ENCODE data around the gene MAP3K10. TPM values are rescaled to one million over a fixed set of nuclear protein-coding genes. Genes with fewer than 3 reads are reported as not detected.
"Not testable (repeated sequence)": the region's sequence is repeated elsewhere in the genome, so short reads cannot be mapped to it uniquely, and the experiment has no call there.

Gene MAP3K10
- total RNA-seq, 1 donor: 6.3 TPM

- Histone ChIP-seq H3K27me3 (ENCODE audit: insufficient read depth, low read length) (no peaks in the 10 kb centered on the region), H3K4me3 (ENCODE audit: low read length) (no peak overlapping the region), H3K9me3 (ENCODE audit: low read depth, low read length) (no peaks in the 10 kb centered on the region), H3K4me1 (ENCODE audit: insufficient read depth, low read length) (peaks cover 22% of the 10 kb centered on the region)
Measured at GRCh38 chr19:40163541-40164129, 27.6 kb upstream of the MAP3K10 start.

- Histone ChIP-seq H3K4me3 (ENCODE audit: low read length) (no peak overlapping the region), H3K4me1 (ENCODE audit: insufficient read depth, low read length) (peaks cover 22% of the 10 kb centered on the region), H3K9me3 (ENCODE audit: low read depth, low read length) (no peaks in the 10 kb centered on the region), H3K27me3 (ENCODE audit: insufficient read depth, low read length) (no peaks in the 10 kb centered on the region)
Measured at GRCh38 chr19:40165362-40165937, 25.8 kb upstream of the MAP3K10 start.

- not testable (repeated sequence) for H3K4me1 ChIP-seq (ENCODE audit: insufficient read depth, low read length); H3K4me3 ChIP-seq (ENCODE audit: low read length); H3K27me3 ChIP-seq (ENCODE audit: insufficient read depth, low read length); H3K9me3 ChIP-seq (ENCODE audit: low read depth, low read length)
Measured at GRCh38 chr19:40169482-40170302, 21.5 kb upstream of the MAP3K10 start.

GRCh38 chr19:40170303-40170989 is 20.8 kb upstream of the MAP3K10 start:
- H3K27me3 ChIP-seq (ENCODE audit: insufficient read depth, low read length); H3K4me3 ChIP-seq (ENCODE audit: low read length); H3K4me1 ChIP-seq (ENCODE audit: insufficient read depth, low read length); H3K9me3 ChIP-seq (ENCODE audit: low read depth, low read length): not testable (repeated sequence)

GRCh38 chr19:40171293-40171692 is 19.9 kb upstream of the MAP3K10 start:
- H3K4me3 ChIP-seq (ENCODE audit: low read length); H3K4me1 ChIP-seq (ENCODE audit: insufficient read depth, low read length): not testable (repeated sequence)

GRCh38 chr19:40174092-40174491 is 17.1 kb upstream of the MAP3K10 start:
- H3K4me3 ChIP-seq (ENCODE audit: low read length): no peak overlapping the region
- no peaks in the 10 kb centered on the region for H3K9me3 ChIP-seq (ENCODE audit: low read depth, low read length)
- no peaks in the 10 kb centered on the region for H3K27me3 ChIP-seq (ENCODE audit: insufficient read depth, low read length)
- no peaks in the 10 kb centered on the region for H3K4me1 ChIP-seq (ENCODE audit: insufficient read depth, low read length)

More at GRCh38 chr19:40171293-40171692, 19.9 kb upstream of the MAP3K10 start:
- H3K27me3 ChIP-seq (ENCODE audit: insufficient read depth, low read length); H3K9me3 ChIP-seq (ENCODE audit: low read depth, low read length): not testable (repeated sequence)

GRCh38 chr19:40175820-40176219 is 15.4 kb upstream of the MAP3K10 start:
- Histone ChIP-seq H3K9me3 (ENCODE audit: low read depth, low read length) (no peaks in the 10 kb centered on the region), H3K4me1 (ENCODE audit: insufficient read depth, low read length) (no peaks in the 10 kb centered on the region), H3K27me3 (ENCODE audit: insufficient read depth, low read length) (no peaks in the 10 kb centered on the region), H3K4me3 (ENCODE audit: low read length) (no peak overlapping the region)

- Histone ChIP-seq H3K4me3 (ENCODE audit: low read length) (no peak overlapping the region), H3K27me3 (ENCODE audit: insufficient read depth, low read length) (no peaks in the 10 kb centered on the region), H3K4me1 (ENCODE audit: insufficient read depth, low read length) (no peaks in the 10 kb centered on the region), H3K9me3 (ENCODE audit: low read depth, low read length) (no peaks in the 10 kb centered on the region)
Measured at GRCh38 chr19:40177286-40178070, 13.7 kb upstream of the MAP3K10 start.

GRCh38 chr19:40178756-40179155 is 12.5 kb upstream of the MAP3K10 start:
- Histone ChIP-seq H3K4me1 (ENCODE audit: insufficient read depth, low read length) (no peaks in the 10 kb centered on the region), H3K4me3 (ENCODE audit: low read length) (no peak overlapping the region), H3K9me3 (ENCODE audit: low read depth, low read length) (no peaks in the 10 kb centered on the region), H3K27me3 (ENCODE audit: insufficient read depth, low read length) (no peaks in the 10 kb centered on the region)

GRCh38 chr19:40184273-40184672 is 7.0 kb upstream of the MAP3K10 start:
- Histone ChIP-seq H3K4me1 (ENCODE audit: insufficient read depth, low read length) (no peaks in the 10 kb centered on the region), H3K27me3 (ENCODE audit: insufficient read depth, low read length) (no peaks in the 10 kb centered on the region), H3K4me3 (ENCODE audit: low read length) (no peak overlapping the region), H3K9me3 (ENCODE audit: low read depth, low read length) (no peaks in the 10 kb centered on the region)

GRCh38 chr19:40191836-40192646 is 815 bp downstream of the MAP3K10 start:
- H3K4me3 ChIP-seq (ENCODE audit: low read length): peak overlapping the region; percentile 88
- H3K4me1 ChIP-seq (ENCODE audit: insufficient read depth, low read length): peaks cover 26% of the 10 kb centered on the region
- no peaks in the 10 kb centered on the region for H3K9me3 ChIP-seq (ENCODE audit: low read depth, low read length)
- no peaks in the 10 kb centered on the region for H3K27me3 ChIP-seq (ENCODE audit: insufficient read depth, low read length)

- no peaks in the 10 kb centered on the region for H3K9me3 ChIP-seq (ENCODE audit: low read depth, low read length)
- H3K27me3 ChIP-seq (ENCODE audit: insufficient read depth, low read length): no peaks in the 10 kb centered on the region
- no peak overlapping the region for H3K4me3 ChIP-seq (ENCODE audit: low read length)
- peaks cover 26% of the 10 kb centered on the region for H3K4me1 ChIP-seq (ENCODE audit: insufficient read depth, low read length)
Measured at GRCh38 chr19:40192758-40193586, 1.7 kb downstream of the MAP3K10 start.

GRCh38 chr19:40193587-40193849 is 2.3 kb downstream of the MAP3K10 start:
- Histone ChIP-seq H3K9me3 (ENCODE audit: low read depth, low read length) (no peaks in the 10 kb centered on the region), H3K27me3 (ENCODE audit: insufficient read depth, low read length) (no peaks in the 10 kb centered on the region), H3K4me3 (ENCODE audit: low read length) (no peak overlapping the region), H3K4me1 (ENCODE audit: insufficient read depth, low read length) (peaks cover 26% of the 10 kb centered on the region)
